MM.1S (cell line): ENCODE results near the gene ELOVL6.

ENCODE experiments used
- CTCF ChIP-seq: fragments of 300-600 bp; sonication (generic); IDR thresholded peaks from 2 replicates; pipeline ENCODE4 v1.5.1; 2016; ENCODE audit warnings: antibody characterized with exemption, low read length, mixed read lengths
- EZH2 ChIP-seq: fragments of 300-600 bp; sonication (generic); optimal IDR thresholded peaks from 2 replicates; pipeline ENCODE3; 2017; ENCODE audit warnings: low read depth, mild to moderate bottlenecking, antibody characterized with exemption, low read length, mixed read lengths
- EZH2phosphoT487 ChIP-seq: fragments of 300-600 bp; sonication (generic); IDR thresholded peaks from 2 replicates; pipeline ENCODE4 v1.6.1; 2018; ENCODE audit warnings: antibody characterized with exemption, low read length

- TF ChIP-seq CTCF (no peak), EZH2phosphoT487 (no peak), EZH2 (no peak)
These were observed 177.6 kb downstream of the ELOVL6 start for GRCh38 chr4:110020646-110021443.
